Small intestine (tissue), 7 donors: ENCODE measurements around the gene DNAJC6. TPM values are rescaled to one million over a fixed set of nuclear protein-coding genes. Genes with fewer than 3 reads are reported as not detected.

Experiments
- DNase-seq, 2 donors: peaks; one replicate each; pipeline versions ENCODE4 v3.0.0 to v3.0.0-alpha.2; 2013
- FAIRE-seq: peaks from 2 replicates; lab custom pipeline; 2012; peaks lifted over from hg19 to GRCh38; lab: Jason Lieb, UNC
- H3K27ac ChIP-seq, 3 donors: one replicate each; pipeline ENCODE4 v1.5.1; 2013; ENCODE audit warnings: low read length in 2 of 3, mild to moderate bottlenecking in 2 of 3, control low read depth in 1 of 3, inconsistent platforms in 1 of 3, low read depth in 1 of 3, moderate library complexity in 1 of 3
- H3K27me3 ChIP-seq, 3 donors: one replicate each; pipeline ENCODE4 v1.6.1; 2013; ENCODE audit warnings: low read length in 3 of 3, inconsistent platforms in 1 of 3; ENCODE audit not compliant: control insufficient read depth in 3 of 3, insufficient read depth in 3 of 3
- H3K36me3 ChIP-seq, 3 donors: one replicate each; pipeline ENCODE4 v1.6.1; 2013; ENCODE audit warnings: low read length in 3 of 3, inconsistent platforms in 1 of 3, low read depth in 1 of 3, mild to moderate bottlenecking in 1 of 3, moderate library complexity in 1 of 3; ENCODE audit not compliant: control insufficient read depth in 3 of 3, insufficient read depth in 2 of 3
- H3K4me1 ChIP-seq, 3 donors: one replicate each; pipeline ENCODE4 v1.6.1; 2013; ENCODE audit warnings: low read length in 2 of 3, inconsistent platforms in 1 of 3, low read depth in 1 of 3, mild to moderate bottlenecking in 1 of 3, moderate library complexity in 1 of 3; ENCODE audit not compliant: control insufficient read depth in 3 of 3, insufficient read depth in 2 of 3
- H3K4me3 ChIP-seq, 3 donors: one replicate each; pipeline ENCODE4 v1.5.1; 2013; ENCODE audit warnings: low read length in 3 of 3, control low read depth in 1 of 3, inconsistent platforms in 1 of 3, low read depth in 1 of 3, mild to moderate bottlenecking in 1 of 3, moderate library complexity in 1 of 3
- H3K9me3 ChIP-seq, 2 donors: one replicate each; pipeline ENCODE4 v1.6.1; 2013; ENCODE audit warnings: low read depth in 1 of 2, low read length in 1 of 2; ENCODE audit not compliant: control insufficient read depth in 2 of 2, insufficient read depth in 1 of 2
- WGBS, 3 donors: extraction: QIAGEN DNeasy Blood & Tissue Kit; methylation state at CpG; one replicate each; pipeline ENCODE4 v1.1.7; 2013; 5-methylcytosine and 5-hydroxymethylcytosine counted together
- polyA plus RNA-seq, 4 donors: library from polyadenylated mRNA; stranded (reverse) in 3 of 4; unstranded in 1 of 4; fragments of 200-250 nt in 3 of 4; fragments of 120-200 nt in 1 of 4; gene quantifications; one replicate each; pipeline versions ENCODE4 v1.2.1 to v1.2.3, GENCODE V29; 2013
- donor health status: healthy with polysubstance abuse.
- donor health status: control.
- donor health status: control.
- donor health status: Bipolar disorder and iron deficiency.
- donor health status: healthy.

Gene DNAJC6
- polyA plus RNA-seq, 4 donors, result 0.22 to 3.1 (median 1.4) TPM

DNA sequence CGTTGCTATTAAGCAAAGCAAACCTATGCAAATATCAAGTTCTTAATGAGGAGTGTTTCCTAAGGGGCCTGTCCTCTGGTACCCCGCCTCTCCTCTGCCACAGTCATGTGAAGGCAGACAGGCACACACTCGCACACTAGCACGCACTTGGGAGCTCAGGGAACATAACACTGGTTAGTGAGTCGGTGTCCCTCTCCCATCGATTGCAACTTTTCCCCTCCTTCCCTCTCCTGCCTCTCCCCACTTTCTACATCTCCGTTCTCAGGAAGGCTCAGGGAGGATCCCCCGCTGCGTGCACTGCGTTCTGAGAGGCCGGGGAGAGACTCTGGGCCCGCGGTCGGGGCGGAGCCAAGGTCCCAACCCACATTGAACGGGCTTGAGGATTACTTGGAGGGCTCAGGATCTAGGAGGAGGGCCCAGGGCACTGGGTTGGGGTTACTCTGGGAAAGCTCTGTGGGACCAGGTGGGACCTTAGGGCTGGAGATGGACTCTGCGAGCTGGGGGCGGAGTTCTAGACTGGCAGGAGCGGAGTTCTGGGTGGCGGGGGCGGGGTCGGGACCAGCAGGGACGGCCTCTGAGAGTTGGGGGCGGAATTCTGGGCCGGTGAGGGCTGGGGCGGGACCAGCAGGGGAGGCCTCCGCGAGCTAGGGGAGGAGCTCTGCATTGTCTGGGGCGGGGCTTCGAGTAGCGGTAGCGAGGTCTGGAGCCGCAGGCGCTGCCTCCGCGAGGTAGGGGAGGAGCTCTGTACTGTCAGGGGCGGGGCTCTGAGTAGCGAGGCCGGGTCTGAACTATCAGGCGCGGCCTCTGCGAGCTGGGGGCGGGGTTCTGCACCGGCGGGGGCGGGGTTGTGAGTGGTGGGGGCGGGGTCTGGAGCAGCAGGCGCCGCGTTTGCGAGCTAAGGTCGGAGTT is 110.6 kb downstream of the DNAJC6 start:
- H3K4me3 ChIP-seq, result peak overlapping the region in 2 of 3 donors; percentile 84
- WGBS, 3 donors, result 0 to 1% (median 1%) methylated on average over 40 to 52 of the region's 52 CpGs
- no peaks in the 10 kb centered on the region for H3K36me3 ChIP-seq
- peak; percentile 99 for DNase-seq
- no peaks in the 10 kb centered on the region for H3K9me3 ChIP-seq
- H3K4me1 ChIP-seq, result peaks cover 0 to 11% (median 4%) of the 10 kb centered on the region in 3 donors
- peak overlapping the region; percentile 75 to 95 (median 87) for H3K27ac ChIP-seq
- H3K27me3 ChIP-seq, result no peaks in the 10 kb centered on the region
- no peak for FAIRE-seq

DNA sequence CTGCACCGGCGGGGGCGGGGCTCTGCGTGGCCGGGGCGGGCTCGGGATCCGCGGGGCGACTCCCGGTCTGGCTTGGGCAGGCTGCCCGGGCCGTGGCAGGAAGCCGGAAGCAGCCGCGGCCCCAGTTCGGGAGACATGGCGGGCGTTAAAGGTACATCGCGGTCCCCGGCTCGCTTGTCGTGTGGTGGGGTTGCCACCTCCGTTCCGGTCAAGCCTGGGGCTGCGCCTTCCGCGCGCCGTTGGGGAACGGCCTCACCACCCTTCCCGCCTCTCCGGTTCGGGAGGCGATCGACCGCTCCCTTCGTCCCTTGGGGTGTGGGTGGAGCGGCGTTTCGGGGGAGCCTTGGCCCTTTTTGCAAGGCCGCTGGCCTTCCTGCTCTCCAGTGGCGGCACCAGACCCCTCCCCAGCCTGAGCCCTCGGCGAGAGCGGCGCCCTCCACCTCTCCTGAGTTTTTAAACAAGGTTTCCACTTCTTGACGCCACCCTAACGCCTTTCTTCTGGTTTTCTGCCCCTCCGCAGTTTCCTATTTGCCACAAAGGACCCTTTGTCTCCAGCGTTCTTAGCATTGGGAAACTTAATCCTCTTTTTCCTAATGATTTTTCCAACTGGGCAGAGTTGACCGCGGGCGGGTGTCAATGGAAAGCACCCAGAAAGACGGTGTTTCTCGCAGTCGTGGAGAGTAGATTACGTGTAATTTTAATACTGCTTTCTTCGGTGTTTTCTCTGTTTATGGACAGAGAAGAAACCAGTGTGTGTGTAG is 111.4 kb downstream of the DNAJC6 start, which contains the start of the genes LEPR and LEPROT:
LEPR (plus strand) TSS at position 79 of the 761 bp plus-strand sequence. CDS start 144,898 bp downstream, outside the sequence.
LEPROT (plus strand) TSS at position 79 of the 761 bp plus-strand sequence; CDS start at position 136, 57 bp downstream.
- no peak for DNase-seq
- H3K27ac ChIP-seq, result peak within 1 kb of the TSS; percentile 88 to 98 (median 96)
- H3K4me3 ChIP-seq, result peak within 1 kb of the TSS; percentile 84
- FAIRE-seq, result no peak
- 0% methylated on average over 45 to 60 of the region's 60 CpGs for WGBS, 3 donors
- peaks cover 0 to 11% (median 4%) of the 10 kb centered on the region in 3 donors for H3K4me1 ChIP-seq
- H3K9me3 ChIP-seq, result no peaks in the 10 kb centered on the region
- H3K27me3 ChIP-seq, result no peaks in the 10 kb centered on the region
- peaks cover 0 to 5% (median 3%) of the 10 kb centered on the region in 3 donors for H3K36me3 ChIP-seq

DNA sequence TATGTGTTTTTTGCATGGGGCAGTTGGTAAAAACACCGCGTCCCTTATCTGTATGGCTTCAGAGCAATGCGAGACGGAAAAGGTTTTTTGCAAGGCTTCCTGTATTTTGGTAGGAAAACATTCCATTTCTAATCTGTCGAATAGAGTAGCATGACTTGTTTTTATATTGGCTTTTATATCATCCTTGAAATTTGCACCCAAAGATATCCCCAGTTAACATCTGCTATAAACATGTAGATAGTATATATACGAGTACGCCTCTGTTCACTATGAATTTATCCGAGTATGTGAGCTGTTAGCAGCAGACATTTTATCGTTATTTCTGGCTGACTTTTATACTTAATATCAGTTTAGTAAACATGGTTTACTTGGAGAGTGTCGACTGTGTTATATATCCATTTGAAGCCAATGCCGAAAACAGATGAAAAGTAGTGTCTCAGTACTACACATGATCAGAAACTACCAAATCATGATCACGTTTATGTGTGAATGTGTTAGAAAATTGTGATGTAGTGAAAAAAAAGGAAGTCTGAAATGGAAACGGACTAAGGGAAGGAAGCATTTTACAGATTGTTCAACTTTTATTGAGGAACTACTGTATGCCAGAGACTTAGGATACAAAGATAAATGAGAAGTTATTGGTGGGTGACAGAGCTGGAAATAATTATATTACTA is 112.1 kb downstream of the DNAJC6 start:
- DNase-seq, result peak in 1 of 2 donors; percentile 27
- Histone ChIP-seq H3K27ac (peak overlapping the region; percentile 88 to 98 (median 96)), H3K9me3 (no peaks in the 10 kb centered on the region), H3K36me3 (peaks cover 4 to 10% (median 4%) of the 10 kb centered on the region in 3 donors), H3K4me1 (peaks cover 0 to 11% (median 4%) of the 10 kb centered on the region in 3 donors), H3K27me3 (no peaks in the 10 kb centered on the region), H3K4me3 (peak overlapping the region; percentile 81 to 84 (median 84))
- WGBS, 3 donors, result 5 to 14% (median 6%) methylated on average over 13 of the region's 13 CpGs
- no peak for FAIRE-seq

DNA sequence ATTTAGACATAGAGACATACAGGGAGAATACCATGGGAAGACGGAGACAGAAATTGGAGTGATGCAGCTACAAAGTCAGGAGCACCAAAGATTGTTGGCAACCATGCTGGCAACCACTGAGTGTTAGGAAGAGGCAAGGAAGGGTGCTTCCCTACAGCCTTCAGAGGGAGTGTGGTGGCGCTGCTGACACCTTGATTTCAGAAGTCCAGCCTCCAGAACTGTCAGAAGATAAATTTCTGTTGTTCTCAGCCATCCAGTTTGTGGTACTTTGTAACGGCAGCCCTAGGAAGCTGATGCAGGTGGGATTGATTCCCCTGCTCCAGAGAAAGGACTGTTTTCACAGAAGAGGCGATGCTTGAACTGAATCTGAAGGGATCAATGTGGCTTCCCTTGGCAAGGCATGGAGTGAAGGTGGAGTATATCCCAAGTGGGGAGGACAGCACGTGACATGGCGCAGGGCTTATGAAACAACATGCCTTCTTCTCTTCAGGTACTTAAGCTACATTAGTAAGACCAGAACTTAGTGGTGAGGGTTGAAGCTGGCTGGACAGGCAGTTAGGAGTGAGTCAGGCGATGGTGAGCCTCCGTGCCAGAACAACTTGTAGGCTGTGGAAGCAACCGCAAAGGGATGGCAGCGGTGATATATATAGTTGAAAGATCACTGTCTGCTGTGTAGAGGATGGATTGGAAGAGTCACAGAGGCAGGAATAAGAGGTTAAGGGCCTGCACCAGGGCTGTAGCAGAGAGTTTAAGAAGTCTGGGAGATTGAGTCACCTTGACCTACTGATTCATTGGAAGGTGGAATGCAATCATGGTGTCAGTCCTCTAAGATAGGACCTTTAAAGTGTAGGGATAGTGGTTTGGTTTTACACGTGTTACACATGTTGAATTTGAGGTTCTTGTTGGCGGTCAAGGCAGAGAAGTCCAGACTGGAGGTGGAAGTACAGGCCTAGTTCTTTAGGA is 113.2 kb downstream of the DNAJC6 start:
- H3K4me3 ChIP-seq, result peak overlapping the region in 2 of 3 donors; percentile 81 to 84
- no peaks in the 10 kb centered on the region for H3K9me3 ChIP-seq
- H3K4me1 ChIP-seq, result peaks cover 0 to 11% (median 4%) of the 10 kb centered on the region in 3 donors
- 92 to 96% (median 92%) methylated on average over 12 of the region's 12 CpGs for WGBS, 3 donors
- H3K27ac ChIP-seq, result peak overlapping the region in 1 of 3 donors; percentile 2
- peaks cover 4 to 14% (median 11%) of the 10 kb centered on the region in 3 donors for H3K36me3 ChIP-seq
- DNase-seq (no peak), FAIRE-seq (no peak)
- H3K27me3 ChIP-seq, result no peaks in the 10 kb centered on the region

DNA sequence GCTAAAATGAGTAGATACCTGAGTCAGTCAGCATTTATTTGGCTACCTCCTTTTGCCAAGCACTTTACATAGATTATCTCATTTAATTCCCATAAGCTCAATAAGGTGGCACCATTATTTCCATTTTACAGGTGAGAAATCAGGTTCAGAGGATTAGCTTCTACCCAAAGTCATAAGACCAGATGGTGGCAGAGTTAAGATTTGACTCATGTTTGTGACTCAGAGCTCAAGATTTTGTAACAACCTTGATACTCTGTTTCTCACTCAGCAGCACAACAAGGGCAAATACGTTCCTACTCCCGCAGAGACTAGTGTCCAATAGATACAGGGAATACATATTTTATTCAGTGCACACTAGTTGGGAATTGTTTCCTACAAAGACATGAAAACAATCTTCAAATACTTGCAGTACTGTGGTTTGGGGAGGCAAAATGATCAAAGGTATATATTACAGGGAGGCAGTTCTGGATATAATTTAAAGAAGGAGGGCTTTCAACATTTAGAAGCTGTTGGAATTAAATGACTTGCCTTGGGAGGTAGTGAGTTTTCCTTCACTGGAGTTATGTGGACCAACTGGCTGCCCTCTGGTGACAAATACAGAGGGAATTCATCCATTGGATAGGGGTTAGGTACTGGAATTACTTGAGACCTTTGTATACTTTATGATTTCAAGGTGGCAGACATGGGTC is 114.7 kb downstream of the DNAJC6 start:
- H3K4me3 ChIP-seq, result no peak overlapping the region
- FAIRE-seq, result no peak
- no peaks in the 10 kb centered on the region for H3K27me3 ChIP-seq
- peaks cover 0 to 11% (median 4%) of the 10 kb centered on the region in 3 donors for H3K4me1 ChIP-seq
- DNase-seq, result no peak
- H3K36me3 ChIP-seq, result peaks cover 4 to 14% (median 14%) of the 10 kb centered on the region in 3 donors
- WGBS, 3 donors, result 69 to 82% (median 77%) methylated on average over 2 of the region's 2 CpGs
- H3K27ac ChIP-seq, result no peak overlapping the region
- no peaks in the 10 kb centered on the region for H3K9me3 ChIP-seq

DNA sequence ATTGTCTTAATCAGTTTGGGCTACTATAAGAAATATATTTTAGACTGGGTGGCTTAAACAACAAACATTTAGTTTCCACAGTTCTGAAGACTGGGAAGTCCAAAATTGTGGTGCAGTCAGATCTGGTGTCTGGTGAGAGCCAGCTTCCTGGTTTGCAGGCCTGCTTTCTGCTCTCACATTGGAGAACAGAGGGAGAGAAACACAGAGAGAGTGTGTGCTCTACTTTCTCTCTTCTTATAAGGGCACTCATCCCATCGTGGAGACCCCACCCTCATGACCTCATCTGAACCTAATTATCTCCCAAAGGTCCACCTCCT is 115.2 kb downstream of the DNAJC6 start:
- peaks cover 4 to 16% (median 14%) of the 10 kb centered on the region in 3 donors for H3K36me3 ChIP-seq
- WGBS, 3 donors, result 46 to 76% (median 73%) methylated on average over 1 of the region's 1 CpG
- no peak overlapping the region for H3K4me3 ChIP-seq
- H3K9me3 ChIP-seq, result no peaks in the 10 kb centered on the region
- H3K27ac ChIP-seq, result no peak overlapping the region
- peaks cover 0 to 6% (median 4%) of the 10 kb centered on the region in 3 donors for H3K4me1 ChIP-seq
- H3K27me3 ChIP-seq, result no peaks in the 10 kb centered on the region
- DNase-seq (no peak), FAIRE-seq (no peak)

DNA sequence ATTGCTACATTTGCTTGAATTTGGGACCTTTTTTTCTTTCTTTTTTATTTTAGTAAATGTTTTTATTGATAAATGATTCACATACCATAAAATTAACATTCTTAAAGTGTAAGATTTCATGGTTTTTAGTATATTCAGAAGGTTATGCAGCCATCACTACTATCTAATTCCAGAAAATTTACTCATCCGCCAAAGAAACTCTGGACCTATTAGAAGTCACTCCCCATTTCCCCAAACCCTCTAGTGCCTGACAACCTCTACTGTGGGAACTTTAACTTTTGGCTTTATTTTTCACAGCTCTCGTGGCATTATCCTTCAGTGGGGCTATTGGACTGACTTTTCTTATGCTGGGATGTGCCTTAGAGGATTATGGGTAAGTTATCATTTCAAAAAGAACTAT is 115.7 kb downstream of the DNAJC6 start:
- peaks cover 0 to 6% (median 4%) of the 10 kb centered on the region in 3 donors for H3K4me1 ChIP-seq
- H3K27ac ChIP-seq, result no peak overlapping the region
- 97 to 100% (median 97%) methylated on average over 2 of the region's 2 CpGs for WGBS, 3 donors
- no peak overlapping the region for H3K4me3 ChIP-seq
- H3K36me3 ChIP-seq, result peaks cover 4 to 16% (median 14%) of the 10 kb centered on the region in 3 donors
- no peaks in the 10 kb centered on the region for H3K27me3 ChIP-seq
- H3K9me3 ChIP-seq, result no peaks in the 10 kb centered on the region
- FAIRE-seq (no peak), DNase-seq (no peak)
